Measurements from ENCODE around the gene ENHO.
"Not testable (repeated sequence)": the region's sequence is repeated elsewhere in the genome, so short reads cannot be mapped to it uniquely, and the experiment has no call there.

ENHO gene

DNA sequence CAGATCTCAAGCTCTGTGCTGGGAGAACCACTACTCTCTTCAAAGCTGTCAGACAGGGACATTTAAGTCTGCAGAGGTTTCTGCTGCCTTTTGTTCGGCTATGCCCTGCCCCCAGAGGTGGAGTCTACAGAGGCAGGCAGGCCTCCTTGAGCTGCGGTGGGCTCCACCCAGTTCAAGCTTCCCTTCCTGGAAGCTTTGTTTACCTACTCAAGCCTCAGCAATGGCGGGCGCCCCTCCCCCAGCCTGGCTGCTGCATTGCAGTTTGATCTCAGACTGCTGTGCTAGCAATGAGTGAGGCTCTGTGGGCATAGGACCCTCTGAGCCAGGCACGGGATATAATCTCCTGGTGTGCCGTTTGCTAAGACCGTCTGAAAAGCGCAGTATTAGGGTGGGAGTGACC lies 9.3 kb upstream of the ENHO start:
- H3K36me3 ChIP-seq (replicated peaks); H3K9me3 ChIP-seq; in situ Hi-C loops (cut with MboI; ENCODE audit: low sequenced_read_pairs); H3K4me3 ChIP-seq; H3K4me1 ChIP-seq: not testable (repeated sequence)
- DNase-seq (ENCODE audit: low spot score in 2 of 2): peak in 1 of 2 experiments; percentile 17
- H3K27me3 ChIP-seq (ENCODE audit: low read depth): peaks cover 23% of the 10 kb centered on the region; the same call in 1 of the 2 replicates

DNA sequence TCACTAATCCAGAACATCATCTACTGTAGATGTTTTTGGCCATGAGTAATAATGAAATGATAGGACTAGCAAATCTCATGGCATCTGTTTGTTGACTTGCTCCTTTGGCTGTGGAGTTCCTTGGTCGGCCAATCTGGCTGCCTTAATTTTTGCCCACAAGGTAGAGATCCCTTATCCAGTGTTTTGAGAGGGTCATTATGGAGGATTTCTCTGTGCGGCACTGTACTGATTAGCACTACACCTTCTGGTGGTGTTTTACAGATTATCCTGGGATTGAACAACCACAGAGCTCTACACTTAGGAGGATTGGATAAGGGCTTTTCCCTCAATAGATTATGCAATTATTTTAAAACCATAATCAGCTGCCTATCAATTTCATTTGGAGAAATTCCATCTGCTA lies 3.2 kb upstream of the ENHO start:
- Histone ChIP-seq H3K27me3 (ENCODE audit: low read depth) (peaks cover 5% of the 10 kb centered on the region; the same call in 1 of the 2 replicates), H3K4me1 (peaks cover 7% of the 10 kb centered on the region), H3K9me3 (no peaks in the 10 kb centered on the region), H3K4me3 (no peak overlapping the region), H3K36me3 (replicated peaks) (no peaks in the 10 kb centered on the region)
- in situ Hi-C loops (cut with MboI; ENCODE audit: low sequenced_read_pairs): no loop called here
- no peak for DNase-seq (ENCODE audit: low spot score in 2 of 2)

DNA sequence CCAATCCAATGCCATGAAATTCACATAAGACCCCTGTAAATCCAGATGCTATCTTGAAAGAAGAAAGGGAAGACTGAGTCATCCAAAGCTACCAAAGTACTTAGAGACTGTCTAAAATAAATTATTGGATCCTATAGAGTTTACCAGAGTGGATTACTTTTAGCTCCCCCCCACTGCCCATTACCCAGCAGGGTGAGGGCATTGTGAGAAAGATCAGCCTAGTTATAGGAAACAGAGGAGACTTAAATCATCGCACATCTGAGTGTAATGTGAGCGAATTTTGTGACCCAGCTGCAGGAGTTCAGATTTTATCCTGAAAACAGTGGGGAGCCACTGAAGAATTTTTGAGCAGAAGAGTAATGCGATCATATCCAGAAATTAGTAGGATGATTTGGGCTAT lies 1.6 kb upstream of the ENHO start:
- DNase-seq (ENCODE audit: low spot score in 2 of 2): no peak
- Histone ChIP-seq H3K9me3 (no peaks in the 10 kb centered on the region), H3K27me3 (ENCODE audit: low read depth) (no peaks in the 10 kb centered on the region), H3K4me3 (no peak overlapping the region), H3K4me1 (peaks cover 7% of the 10 kb centered on the region), H3K36me3 (replicated peaks) (no peaks in the 10 kb centered on the region)
- in situ Hi-C loops (cut with MboI; ENCODE audit: low sequenced_read_pairs): no loop called here

DNA sequence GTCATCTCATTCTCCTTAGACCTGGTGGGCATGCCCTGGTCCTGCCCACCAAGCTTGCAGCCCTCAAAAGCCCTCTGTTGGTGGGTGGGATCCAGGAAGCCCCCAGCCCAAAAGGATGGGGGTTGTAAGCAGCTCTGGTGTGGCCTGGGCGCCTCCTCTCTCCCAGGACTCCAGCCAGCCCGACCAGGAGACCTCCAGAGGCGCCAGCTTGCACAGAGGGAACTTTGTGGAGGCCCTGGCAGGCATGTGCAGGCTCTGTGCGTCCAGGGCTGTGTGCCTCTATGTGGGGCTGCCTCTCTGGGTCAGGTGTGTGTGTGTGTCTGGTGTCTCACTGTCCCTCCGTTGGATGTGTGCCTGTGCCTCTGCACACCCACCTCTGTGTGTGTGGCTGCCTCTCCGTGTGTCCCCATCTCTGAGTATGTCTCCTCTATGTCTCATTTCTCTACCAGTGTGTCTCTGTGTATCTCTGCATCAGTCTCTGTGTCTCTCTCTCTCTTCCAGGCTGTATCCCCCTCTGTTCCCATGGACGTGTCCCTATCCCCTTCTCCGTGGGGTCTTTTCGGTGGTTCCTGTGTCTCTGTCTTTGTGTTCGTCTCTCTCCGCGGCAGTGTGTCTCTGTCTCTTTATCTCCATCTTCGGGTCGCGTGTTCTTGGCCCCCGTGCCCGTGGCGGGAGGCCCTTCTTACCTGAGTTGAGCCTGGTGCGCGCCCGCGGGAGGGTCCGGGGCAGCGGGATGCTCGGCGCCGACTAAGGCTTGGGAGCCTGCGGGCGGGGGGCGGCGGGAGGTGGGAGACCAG lies 501 bp downstream of the ENHO start:
- peaks cover 7% of the 10 kb centered on the region for H3K4me1 ChIP-seq
- H3K9me3 ChIP-seq: no peaks in the 10 kb centered on the region
- H3K27me3 ChIP-seq (ENCODE audit: low read depth): no peaks in the 10 kb centered on the region
- H3K4me3 ChIP-seq: peak overlapping the region; percentile 44
- no peak for DNase-seq (ENCODE audit: low spot score in 2 of 2)
- no peaks in the 10 kb centered on the region for H3K36me3 ChIP-seq (replicated peaks)
- in situ Hi-C loops (cut with MboI; ENCODE audit: low sequenced_read_pairs): no loop called here

DNA sequence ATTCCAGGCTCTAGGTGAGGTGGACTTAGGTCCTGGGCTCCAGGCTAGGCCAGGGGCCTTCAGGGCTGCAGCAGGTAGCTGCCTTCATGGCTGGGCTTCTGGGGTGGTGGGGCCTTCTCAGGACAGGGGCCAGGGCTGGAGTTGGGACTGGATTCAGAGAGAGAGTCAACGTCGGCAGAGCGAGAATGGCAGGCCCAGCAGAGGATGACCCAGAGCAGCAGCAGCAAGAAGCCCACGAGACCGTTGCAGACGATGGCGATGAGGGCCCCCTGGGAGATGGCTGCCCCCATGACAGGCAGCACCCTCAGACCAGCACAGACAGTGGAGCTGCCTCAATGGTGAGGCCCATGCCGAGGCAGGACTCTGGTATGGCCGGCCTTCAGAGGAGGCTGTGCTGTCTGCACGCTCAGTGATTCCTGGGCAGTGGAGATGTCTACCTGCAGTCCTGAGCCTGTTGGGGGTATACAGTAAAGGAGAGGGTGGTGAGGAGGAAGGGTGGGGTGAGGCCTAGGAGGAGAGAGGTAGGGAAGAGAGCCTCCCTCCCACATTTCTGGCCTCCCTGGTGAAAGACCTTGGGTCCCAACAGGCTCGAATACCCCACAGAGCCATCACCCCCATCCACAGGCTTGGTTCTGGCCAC lies 1.3 kb downstream of the ENHO start:
- Histone ChIP-seq H3K9me3 (no peaks in the 10 kb centered on the region), H3K4me1 (peaks cover 7% of the 10 kb centered on the region), H3K36me3 (replicated peaks) (no peaks in the 10 kb centered on the region), H3K27me3 (ENCODE audit: low read depth) (no peaks in the 10 kb centered on the region), H3K4me3 (no peak overlapping the region)
- in situ Hi-C loops (cut with MboI; ENCODE audit: low sequenced_read_pairs): no loop called here
- DNase-seq (ENCODE audit: low spot score in 2 of 2): no peak

DNA sequence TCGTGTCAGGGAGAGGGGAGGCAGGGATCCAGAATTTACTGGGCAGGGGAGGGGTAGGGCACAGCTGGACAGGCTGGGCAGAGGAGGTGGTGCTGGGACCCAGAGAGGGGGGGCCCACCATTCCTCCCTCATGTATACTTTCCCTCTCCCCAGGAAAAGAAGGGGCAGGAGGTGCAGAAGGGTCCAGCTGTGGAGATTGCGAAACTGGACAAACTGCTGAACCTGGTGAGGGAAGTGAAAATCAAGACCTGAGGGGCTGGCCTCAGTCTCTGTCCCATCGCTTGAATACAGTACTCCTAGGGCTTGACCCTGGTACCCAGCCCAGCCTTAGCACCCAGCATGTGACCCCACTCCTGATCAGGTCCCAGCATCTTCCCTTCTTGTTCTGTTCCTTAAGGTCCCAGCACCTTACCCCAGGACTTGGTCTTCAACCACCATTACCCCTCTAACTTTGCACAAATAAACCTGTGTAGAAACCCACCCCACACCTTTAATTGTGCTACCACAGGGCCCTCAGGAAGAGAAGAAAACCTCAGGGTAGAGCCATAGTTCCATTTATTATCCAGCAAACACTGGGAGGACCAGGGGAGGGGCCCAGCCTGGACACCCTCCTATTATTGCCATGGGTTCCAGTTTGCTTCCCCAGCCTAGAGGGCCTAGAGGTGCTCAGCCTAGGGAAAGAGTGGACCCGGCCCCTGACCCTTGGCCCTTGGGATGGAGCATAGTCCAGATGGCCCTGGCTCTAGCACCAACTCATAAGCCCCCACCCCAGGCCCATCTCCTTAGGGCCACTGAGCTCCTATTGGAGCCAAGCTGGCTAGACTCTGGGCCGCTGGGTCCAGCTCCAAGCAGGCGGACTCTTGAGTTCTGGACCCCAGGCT lies 2.0 kb downstream of the ENHO start:
- Histone ChIP-seq H3K27me3 (ENCODE audit: low read depth) (no peaks in the 10 kb centered on the region), H3K9me3 (no peaks in the 10 kb centered on the region), H3K36me3 (replicated peaks) (no peaks in the 10 kb centered on the region), H3K4me3 (no peak overlapping the region), H3K4me1 (peaks cover 7% of the 10 kb centered on the region)
- no peak for DNase-seq (ENCODE audit: low spot score in 2 of 2)
- in situ Hi-C loops (cut with MboI; ENCODE audit: low sequenced_read_pairs): no loop called here

DNA sequence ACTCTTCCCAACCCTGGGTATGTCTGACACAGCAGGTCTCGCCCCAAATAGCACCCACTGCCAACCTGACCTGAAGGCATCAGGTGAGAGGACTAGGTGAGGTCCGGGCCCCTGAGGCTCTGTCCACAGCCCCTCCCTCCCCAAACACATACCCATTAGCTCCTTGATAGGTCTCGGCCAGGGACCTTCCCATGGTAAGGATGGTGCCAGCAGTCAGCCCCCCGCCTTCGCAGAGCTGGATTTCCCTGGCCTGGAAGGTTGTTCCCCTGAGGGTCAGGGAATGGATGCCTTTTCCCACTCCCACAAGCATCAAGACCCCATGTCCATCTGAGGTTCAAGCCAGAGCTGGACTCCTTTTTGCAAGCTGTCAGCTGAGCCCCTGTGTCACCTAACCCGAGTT lies 2.7 kb downstream of the ENHO start:
- no peaks in the 10 kb centered on the region for H3K27me3 ChIP-seq (ENCODE audit: low read depth)
- in situ Hi-C loops (cut with MboI; ENCODE audit: low sequenced_read_pairs): no loop called here

DNA sequence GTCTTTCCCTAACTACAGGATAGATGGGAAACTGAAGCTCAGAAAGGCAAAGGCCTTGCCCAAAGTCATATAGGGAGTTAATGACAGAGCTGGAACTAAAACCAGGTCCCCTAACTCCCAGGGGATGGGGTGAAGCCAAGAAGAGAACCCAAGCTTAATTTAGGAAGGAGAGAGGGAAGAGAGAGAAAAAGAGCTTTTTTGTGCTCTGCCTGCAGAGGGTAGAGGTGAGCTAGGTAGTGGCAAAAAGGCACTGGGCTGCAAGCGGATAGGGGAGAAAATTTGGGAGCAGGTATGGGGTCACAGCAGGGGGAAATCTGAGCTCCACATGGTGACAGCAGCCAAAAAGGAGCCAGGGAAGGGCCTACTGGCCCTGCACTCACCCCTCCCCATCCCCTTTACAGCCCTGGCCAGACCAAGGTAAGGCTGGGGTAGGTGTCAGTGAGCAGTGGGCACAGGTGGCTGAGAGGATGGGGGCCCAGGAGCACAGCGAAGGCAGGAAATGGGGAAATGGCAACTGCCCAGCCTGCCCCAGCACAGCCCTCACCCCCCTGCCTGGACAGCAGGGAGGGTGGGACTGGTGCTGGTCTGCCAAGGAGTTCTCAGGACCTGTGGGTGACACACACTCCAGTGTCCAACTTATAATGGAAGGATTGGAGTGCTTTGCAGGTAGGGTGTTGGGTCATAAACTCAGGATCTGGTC lies 3.3 kb downstream of the ENHO start:
- DNase-seq (ENCODE audit: low spot score in 2 of 2): no peak
- H3K9me3 ChIP-seq: no peaks in the 10 kb centered on the region
- H3K4me3 ChIP-seq: no peak overlapping the region
- no peaks in the 10 kb centered on the region for H3K36me3 ChIP-seq (replicated peaks)
- peaks cover 7% of the 10 kb centered on the region for H3K4me1 ChIP-seq
- in situ Hi-C loops (cut with MboI; ENCODE audit: low sequenced_read_pairs): no loop called here
- no peaks in the 10 kb centered on the region for H3K27me3 ChIP-seq (ENCODE audit: low read depth)

More for the DNA sequence above, 2.7 kb downstream of the ENHO start:
- no peak for DNase-seq (ENCODE audit: low spot score in 2 of 2)
- Histone ChIP-seq H3K36me3 (replicated peaks) (no peaks in the 10 kb centered on the region), H3K4me1 (peaks cover 7% of the 10 kb centered on the region), H3K9me3 (no peaks in the 10 kb centered on the region), H3K4me3 (no peak overlapping the region)

DNA sequence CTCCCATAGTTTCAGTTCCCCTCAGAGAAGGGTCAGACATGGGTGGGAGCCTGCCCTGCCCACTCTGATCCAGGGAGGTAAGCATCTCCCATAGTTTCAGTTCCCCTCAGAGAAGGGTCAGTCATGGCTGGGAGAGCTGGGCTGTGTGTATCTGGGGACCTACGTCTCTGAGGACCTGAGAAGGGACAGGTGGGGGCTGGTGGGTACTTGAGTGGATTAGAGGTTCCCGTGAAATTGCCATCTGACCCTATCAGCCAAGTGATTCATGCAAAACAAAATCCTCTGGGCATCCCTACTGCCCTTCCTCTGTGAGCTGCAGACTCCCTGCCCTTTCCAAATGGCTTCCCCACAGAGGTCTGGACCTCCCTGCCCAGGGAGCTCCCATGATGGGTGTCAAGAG lies 3.9 kb downstream of the ENHO start:
- in situ Hi-C loops (cut with MboI; ENCODE audit: low sequenced_read_pairs): no loop called here
- Histone ChIP-seq H3K27me3 (ENCODE audit: low read depth) (no peaks in the 10 kb centered on the region), H3K36me3 (replicated peaks) (no peaks in the 10 kb centered on the region), H3K9me3 (no peaks in the 10 kb centered on the region), H3K4me1 (peaks cover 8% of the 10 kb centered on the region), H3K4me3 (no peak overlapping the region)
- no peak for DNase-seq (ENCODE audit: low spot score in 2 of 2)

DNA sequence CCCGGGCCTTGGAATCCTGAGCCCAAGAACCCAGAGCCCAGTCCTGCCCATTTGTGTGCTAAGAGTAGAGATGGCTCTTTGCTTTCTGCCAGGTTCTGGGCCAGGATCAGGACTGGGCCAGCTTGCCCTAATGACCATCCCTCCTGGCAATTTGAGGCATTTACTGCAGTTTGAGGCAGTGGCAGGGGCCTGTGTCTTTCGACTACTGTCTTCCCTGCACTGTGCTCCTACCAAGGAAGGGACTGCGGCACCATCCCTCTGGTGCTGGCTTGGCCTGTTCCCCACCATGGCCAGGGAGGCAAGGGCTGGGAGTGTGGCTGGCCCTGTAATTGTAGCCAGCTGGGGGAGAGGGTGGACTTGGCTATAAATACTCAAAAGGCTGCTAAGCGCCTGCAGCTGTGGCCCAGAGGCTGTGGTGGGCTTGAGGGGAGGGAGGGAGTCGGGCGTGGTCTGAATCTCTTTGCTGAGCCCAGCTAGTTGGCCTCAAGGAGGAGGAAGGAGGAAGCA lies 4.6 kb downstream of the ENHO start:
- in situ Hi-C loops (cut with MboI; ENCODE audit: low sequenced_read_pairs): no loop called here
- Histone ChIP-seq H3K9me3 (no peaks in the 10 kb centered on the region), H3K36me3 (replicated peaks) (no peaks in the 10 kb centered on the region), H3K4me1 (peaks cover 10% of the 10 kb centered on the region), H3K4me3 (no peak overlapping the region), H3K27me3 (ENCODE audit: low read depth) (no peaks in the 10 kb centered on the region)
- no peak for DNase-seq (ENCODE audit: low spot score in 2 of 2)

DNA sequence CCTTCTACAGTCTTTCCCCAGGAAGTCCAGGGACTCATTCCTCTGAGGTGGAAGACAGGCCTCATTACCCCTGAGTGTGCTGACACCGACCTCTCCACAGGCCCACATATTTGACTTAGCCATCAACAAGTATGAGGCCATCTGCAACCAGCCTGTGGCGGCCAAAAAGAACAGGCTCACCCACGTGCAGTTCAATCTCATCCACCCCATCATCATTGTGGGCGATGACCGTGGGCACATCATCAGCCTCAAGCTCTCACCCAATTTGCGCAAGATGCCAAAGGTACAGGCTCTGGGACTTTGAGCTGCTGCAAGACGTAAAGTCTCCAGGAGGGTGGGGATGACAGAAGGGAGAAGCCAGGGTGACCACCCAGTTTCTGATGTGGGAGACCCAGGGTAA lies 5.6 kb downstream of the ENHO start:
- Histone ChIP-seq H3K4me1 (peaks cover 12% of the 10 kb centered on the region), H3K36me3 (replicated peaks) (no peaks in the 10 kb centered on the region), H3K4me3 (no peak overlapping the region), H3K9me3 (no peaks in the 10 kb centered on the region), H3K27me3 (ENCODE audit: low read depth) (no peaks in the 10 kb centered on the region)
- no peak for DNase-seq (ENCODE audit: low spot score in 2 of 2)
- in situ Hi-C loops (cut with MboI; ENCODE audit: low sequenced_read_pairs): no loop called here

DNA sequence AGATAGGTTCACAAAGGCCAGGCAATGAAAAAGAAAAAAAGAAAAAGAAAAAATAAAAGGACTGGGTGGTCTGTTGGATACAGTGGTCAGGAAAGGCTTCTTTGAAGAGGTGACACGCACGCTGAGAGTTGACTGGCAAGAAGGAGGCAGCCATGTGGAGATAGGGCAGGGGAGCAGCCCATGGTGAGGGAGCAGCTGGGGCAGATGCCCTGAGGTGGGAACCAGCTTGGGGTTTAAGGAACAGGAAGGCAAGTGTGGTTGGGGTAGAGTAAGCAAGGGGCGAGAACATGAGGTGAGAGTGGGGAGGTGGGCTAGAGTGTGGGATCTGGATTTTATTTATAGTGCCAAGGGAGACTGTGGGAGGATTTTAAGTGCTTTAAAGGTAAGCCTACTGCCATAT lies 6.8 kb downstream of the ENHO start:
- no peak overlapping the region for H3K4me3 ChIP-seq
- no peak for DNase-seq (ENCODE audit: low spot score in 2 of 2)
- in situ Hi-C loops (cut with MboI; ENCODE audit: low sequenced_read_pairs): no loop called here
- peaks cover 11% of the 10 kb centered on the region for H3K4me1 ChIP-seq
- H3K36me3 ChIP-seq (replicated peaks): no peaks in the 10 kb centered on the region
- no peaks in the 10 kb centered on the region for H3K27me3 ChIP-seq (ENCODE audit: low read depth)
- no peaks in the 10 kb centered on the region for H3K9me3 ChIP-seq

DNA sequence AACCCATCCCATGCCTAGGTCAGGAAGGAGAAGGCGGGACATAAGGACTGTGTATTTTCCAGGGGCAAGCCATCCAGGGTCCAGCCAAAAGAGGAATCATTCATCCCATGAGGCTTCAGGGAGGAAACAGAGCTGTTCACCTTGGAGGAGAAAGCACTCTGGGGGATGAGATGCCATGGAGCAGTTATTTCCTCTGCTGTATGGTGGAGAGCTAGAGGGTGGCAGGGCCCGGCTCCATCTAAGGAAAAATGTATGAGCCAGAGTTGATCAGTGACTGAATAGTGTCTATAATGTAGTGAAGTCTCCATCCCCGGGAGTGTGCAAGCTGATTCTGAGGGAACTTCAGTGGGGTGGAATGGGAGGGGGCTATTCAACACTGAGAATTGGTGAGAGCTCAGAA lies 8.0 kb downstream of the ENHO start:
- no peak for DNase-seq (ENCODE audit: low spot score in 2 of 2)
- Histone ChIP-seq H3K9me3 (no peaks in the 10 kb centered on the region), H3K4me3 (no peak overlapping the region), H3K27me3 (ENCODE audit: low read depth) (no peaks in the 10 kb centered on the region), H3K36me3 (replicated peaks) (no peaks in the 10 kb centered on the region), H3K4me1 (peaks cover 11% of the 10 kb centered on the region)
- in situ Hi-C loops (cut with MboI; ENCODE audit: low sequenced_read_pairs): no loop called here

Measured in HAP-1 (cell line).